ENCODE data around the gene HERC3.

Gene HERC3

GRCh38 chr4:88660446-88661294 lies 68.4 kb downstream of the HERC3 start:
- no peak for DNase-seq (ENCODE audit: low spot score)

DNA sequence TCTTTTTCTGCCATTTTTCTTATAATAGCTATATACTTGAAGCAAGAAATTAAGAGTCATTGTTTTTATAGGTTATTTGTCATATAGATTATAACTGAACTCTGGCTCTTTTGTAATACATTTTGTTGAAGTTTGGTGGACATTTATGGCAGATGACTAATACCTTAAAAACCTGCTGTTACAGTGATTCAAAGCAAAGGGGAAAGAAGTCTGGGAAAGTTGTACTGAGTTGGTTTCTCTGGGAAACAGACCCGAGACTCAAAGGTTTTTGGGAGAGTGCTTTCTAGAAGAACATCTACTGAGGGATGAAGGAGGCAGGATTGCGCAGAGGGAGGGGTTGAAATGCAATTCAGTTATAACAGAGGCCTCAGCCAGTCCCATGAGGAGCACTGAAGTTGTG lies 69.5 kb downstream of the HERC3 start:
- DNase-seq (ENCODE audit: low spot score): no peak

- peak; percentile 32 for DNase-seq (ENCODE audit: low spot score)
Measured at GRCh38 chr4:88672987-88673386, 80.7 kb downstream of the HERC3 start.

DNA sequence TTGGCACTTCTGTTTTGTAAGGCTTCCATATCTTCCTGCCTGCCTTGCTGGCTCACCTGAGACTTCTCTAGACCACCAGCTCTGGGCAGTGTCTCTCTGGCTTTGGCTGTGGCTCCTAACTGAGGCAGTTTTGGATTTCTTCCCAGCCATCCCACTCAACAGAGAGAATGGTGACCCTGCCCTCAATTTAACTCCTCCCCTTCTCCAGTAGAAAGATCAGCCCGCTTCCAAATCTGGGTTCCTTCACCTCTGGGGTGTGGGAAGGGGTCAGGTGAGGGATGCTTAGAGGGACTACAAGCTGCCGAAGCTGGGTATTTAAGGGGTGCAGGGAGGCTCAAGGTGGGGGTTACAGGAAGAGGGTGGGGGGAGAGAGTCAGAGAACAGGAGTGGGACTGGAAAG lies 81.6 kb downstream of the HERC3 start:
- no peak for DNase-seq (ENCODE audit: low spot score)

DNA sequence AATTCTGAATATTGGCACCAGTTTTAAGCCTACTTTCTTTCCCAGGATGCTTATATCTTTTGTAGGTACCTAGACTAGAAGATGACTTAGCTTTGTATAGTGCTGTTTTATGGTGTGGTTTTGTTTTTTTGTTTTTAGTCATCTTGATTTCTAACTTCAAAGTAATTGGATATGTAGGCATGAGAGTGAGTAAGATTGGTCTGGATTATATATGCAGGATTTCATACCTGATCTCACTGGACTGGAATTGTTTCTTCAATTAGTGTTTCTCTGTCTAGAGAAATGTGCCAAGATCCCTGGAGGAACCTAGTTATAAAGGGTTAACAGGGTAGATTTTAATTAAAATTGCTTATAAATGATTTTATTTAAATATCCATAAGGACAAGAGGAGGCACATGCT lies 82.3 kb downstream of the HERC3 start:
- no peak for DNase-seq (ENCODE audit: low spot score)

GRCh38 chr4:88674979-88675378 lies 82.7 kb downstream of the HERC3 start:
- peak; percentile 19 for DNase-seq (ENCODE audit: low spot score)

GRCh38 chr4:88675543-88675942 lies 83.3 kb downstream of the HERC3 start:
- DNase-seq (ENCODE audit: low spot score): no peak

GRCh38 chr4:88681209-88681608 lies 88.9 kb downstream of the HERC3 start:
- no peak for DNase-seq (ENCODE audit: low spot score)

DNA sequence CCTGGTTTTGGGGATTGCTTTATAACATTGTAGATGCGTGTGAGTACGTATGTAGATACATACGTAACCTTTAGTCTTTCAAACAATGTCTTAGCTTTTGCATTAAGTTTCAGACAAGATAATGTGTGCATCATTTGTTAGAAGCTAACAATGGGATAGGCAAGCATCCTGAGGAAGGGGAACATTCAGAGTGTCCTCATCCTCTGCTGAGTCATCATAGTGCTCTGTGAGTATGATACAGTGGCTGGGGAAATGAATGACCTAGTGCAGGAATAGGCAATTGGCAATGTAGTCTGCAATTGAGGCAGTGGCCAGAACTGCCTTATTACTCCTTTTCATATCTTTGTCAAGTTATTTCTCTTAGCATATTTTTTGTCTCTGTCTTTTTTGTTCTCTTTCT lies 98.1 kb downstream of the HERC3 start:
- DNase-seq (ENCODE audit: low spot score): no peak

GRCh38 chr4:88693792-88694191 lies 101.5 kb downstream of the HERC3 start:
- DNase-seq (ENCODE audit: low spot score): no peak

DNA sequence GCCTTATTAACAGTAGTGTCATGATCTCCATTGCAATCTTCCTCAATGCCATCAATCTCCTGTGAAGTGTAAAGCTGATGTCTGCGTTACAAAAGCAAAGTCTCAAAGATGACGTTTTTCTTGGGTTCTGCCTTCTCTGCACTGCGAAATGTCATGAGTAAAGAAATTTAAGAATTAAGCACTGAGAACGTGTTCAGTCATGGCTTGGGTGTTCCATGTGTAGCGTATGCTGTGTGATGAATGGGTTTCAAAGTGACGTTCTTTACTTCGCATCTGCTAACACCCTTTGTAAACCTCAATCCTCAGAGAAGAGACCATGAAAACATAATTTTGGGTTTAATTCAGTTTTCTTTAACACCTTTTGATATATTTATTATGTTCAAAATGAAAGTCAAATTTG lies 104.3 kb downstream of the HERC3 start:
- peak; percentile 24 for DNase-seq (ENCODE audit: low spot score)

- peak; percentile 29 for DNase-seq (ENCODE audit: low spot score)
Measured at GRCh38 chr4:88697141-88697540, 104.9 kb downstream of the HERC3 start.

GRCh38 chr4:88697588-88698329 lies 105.5 kb downstream of the HERC3 start, which contains the start of gene NAP1L5:
NAP1L5 (minus strand) TSS chr4:88697829; CDS start chr4:88697754, 75 bp downstream.
- peak; percentile 35 for DNase-seq (ENCODE audit: low spot score)

GRCh38 chr4:88698519-88698918 lies 106.2 kb downstream of the HERC3 start:
- no peak for DNase-seq (ENCODE audit: low spot score)

DNA sequence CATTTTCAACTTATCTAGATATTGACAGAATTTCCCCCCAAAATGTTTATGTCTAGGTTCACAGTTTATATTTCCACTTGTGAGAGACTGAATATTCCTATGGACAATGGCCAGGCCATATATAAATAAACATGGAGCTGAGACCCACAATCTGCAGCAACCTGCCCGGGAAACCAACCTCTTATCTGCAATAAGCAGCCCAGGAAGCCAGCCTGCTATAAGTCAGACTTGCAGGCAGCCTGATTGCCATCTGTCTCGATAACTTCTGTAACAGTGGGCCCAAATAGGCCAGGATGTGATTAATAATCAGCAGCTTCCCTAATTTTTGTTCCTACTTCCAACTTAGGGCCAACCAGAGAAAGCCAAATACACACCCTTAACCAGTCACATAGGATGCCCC lies 110.5 kb downstream of the HERC3 start:
- no peak for DNase-seq (ENCODE audit: low spot score)

DNA sequence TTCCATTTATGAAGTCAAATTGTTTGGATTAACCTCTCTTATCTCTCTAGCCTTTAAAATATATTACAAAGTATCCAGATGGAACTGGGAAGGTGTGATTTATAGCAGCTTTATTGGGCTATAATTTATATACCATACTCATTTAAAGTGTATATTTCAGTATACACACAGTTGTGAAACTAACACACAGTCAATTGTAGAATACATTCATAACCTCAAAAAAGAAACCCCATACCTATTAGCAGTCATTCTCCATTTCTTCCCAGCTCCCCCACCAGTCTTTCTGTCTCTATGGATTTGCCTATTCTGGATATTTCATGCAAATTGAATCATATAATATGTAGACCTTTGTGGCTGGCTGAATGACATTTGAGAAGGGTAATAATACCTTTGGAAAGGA lies 112.9 kb downstream of the HERC3 start:
- DNase-seq (ENCODE audit: low spot score): no peak

- DNase-seq (ENCODE audit: low spot score): peak; percentile 88
Measured at GRCh38 chr4:88705805-88706492, 113.7 kb downstream of the HERC3 start.

GRCh38 chr4:88706574-88706973 lies 114.3 kb downstream of the HERC3 start:
- DNase-seq (ENCODE audit: low spot score): peak; percentile 87

DNA sequence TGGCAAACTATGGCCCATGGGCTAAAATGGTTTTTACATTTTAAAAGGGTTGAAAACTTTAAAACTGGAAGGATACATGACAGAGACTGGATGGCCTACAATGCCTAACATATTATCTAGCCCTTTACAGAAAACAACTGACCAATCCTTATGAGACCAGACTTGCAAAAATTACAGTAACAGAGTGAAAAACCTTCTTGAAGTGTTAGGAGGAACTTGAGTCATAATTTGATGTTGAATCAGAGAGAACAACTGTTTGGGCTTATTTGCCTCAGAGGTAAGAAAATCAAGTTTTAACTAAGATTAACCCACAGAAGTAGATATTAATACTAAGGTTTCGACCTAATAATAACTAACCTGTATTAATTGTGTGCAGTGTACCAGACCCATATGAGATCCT lies 117.7 kb downstream of the HERC3 start:
- DNase-seq (ENCODE audit: low spot score): no peak

DNA sequence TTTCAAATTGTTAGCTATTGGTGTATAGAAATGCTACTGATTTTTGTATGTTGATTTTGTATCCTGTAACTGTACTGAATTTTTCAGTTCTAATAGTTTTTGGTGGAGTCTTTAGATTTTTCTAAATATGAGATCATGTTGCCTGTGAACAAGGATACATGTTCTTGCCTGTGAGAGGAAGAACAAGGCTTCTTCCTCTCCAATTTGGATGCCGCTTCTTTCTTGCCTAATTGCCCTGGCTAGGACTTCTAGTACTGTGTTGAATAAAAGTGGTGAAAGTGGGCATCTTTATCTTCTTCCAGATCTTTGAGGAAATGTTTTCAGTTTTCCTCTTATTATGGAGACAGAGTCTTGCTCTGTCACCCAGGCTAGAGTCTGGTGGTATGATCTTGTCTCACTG lies 121.5 kb downstream of the HERC3 start:
- no peak for DNase-seq (ENCODE audit: low spot score)

GRCh38 chr4:88718098-88718497 lies 125.8 kb downstream of the HERC3 start:
- DNase-seq (ENCODE audit: low spot score): no peak

GRCh38 chr4:88719381-88719780 lies 127.1 kb downstream of the HERC3 start:
- no peak for DNase-seq (ENCODE audit: low spot score)

Measured in pons (tissue), 1 donor.